Muscle layer of duodenum (tissue), 2 donors: ENCODE measurements around the gene LMNTD1.
"Not testable (repeated sequence)": the region's sequence is repeated elsewhere in the genome, so short reads cannot be mapped to it uniquely, and the experiment has no call there.

Source experiments
- H3K27ac ChIP-seq: one replicate; pipeline ENCODE4 v1.7.0; 2013; ENCODE audit warnings: mild to moderate bottlenecking, low read length
- H3K27me3 ChIP-seq: one replicate; pipeline ENCODE4 v1.7.0; 2013; ENCODE audit warnings: low read depth, mild to moderate bottlenecking, control low read depth, low read length
- H3K36me3 ChIP-seq, 2 donors: one replicate each; pipeline ENCODE4 v1.7.0; 2013; ENCODE audit warnings: low read length in 2 of 2, control low read depth in 1 of 2, mild to moderate bottlenecking in 1 of 2; ENCODE audit not compliant: insufficient read depth in 2 of 2, control insufficient read depth in 1 of 2
- H3K4me1 ChIP-seq, 2 donors: one replicate each; pipeline ENCODE4 v1.7.0; 2013; ENCODE audit warnings: low read length in 2 of 2, mild to moderate bottlenecking in 2 of 2, control low read depth in 1 of 2, moderate library complexity in 1 of 2; ENCODE audit not compliant: insufficient read depth in 2 of 2, control insufficient read depth in 1 of 2
- H3K4me3 ChIP-seq, 2 donors: one replicate each; pipeline ENCODE4 v1.7.0; 2013; ENCODE audit warnings: low read length in 2 of 2, low read depth in 1 of 2, mild to moderate bottlenecking in 1 of 2
- H3K9me3 ChIP-seq, 2 donors: one replicate each; pipeline ENCODE4 v1.7.0; 2013; ENCODE audit warnings: low read length in 2 of 2, control low read depth in 1 of 2, mild to moderate bottlenecking in 1 of 2; ENCODE audit not compliant: control insufficient read depth in 1 of 2
- donor health status: healthy.

The LMNTD1 gene

GRCh38 chr12:25488956-25489870, 63.9 kb downstream of the LMNTD1 start:
- not testable (repeated sequence) for H3K4me1 ChIP-seq, H3K27me3 ChIP-seq, H3K9me3 ChIP-seq, H3K36me3 ChIP-seq, H3K4me3 ChIP-seq, H3K27ac ChIP-seq

GRCh38 chr12:25482625-25483024, 70.5 kb downstream of the LMNTD1 start:
- no peaks in the 10 kb centered on the region for H3K4me1 ChIP-seq
- no peak overlapping the region for H3K4me3 ChIP-seq
- H3K9me3 ChIP-seq, result no peaks in the 10 kb centered on the region
- no peak overlapping the region for H3K27ac ChIP-seq
- H3K27me3 ChIP-seq, result no peaks in the 10 kb centered on the region
- no peaks in the 10 kb centered on the region for H3K36me3 ChIP-seq

- Histone ChIP-seq H3K9me3 (no peaks in the 10 kb centered on the region), H3K4me3 (no peak overlapping the region), H3K27me3 (no peaks in the 10 kb centered on the region), H3K36me3 (no peaks in the 10 kb centered on the region), H3K4me1 (no peaks in the 10 kb centered on the region), H3K27ac (no peak overlapping the region)
Observed at GRCh38 chr12:25480145-25480544, 72.9 kb downstream of the LMNTD1 start.

- Histone ChIP-seq H3K27ac (no peak overlapping the region), H3K4me3 (no peak overlapping the region), H3K36me3 (no peaks in the 10 kb centered on the region), H3K27me3 (no peaks in the 10 kb centered on the region), H3K9me3 (no peaks in the 10 kb centered on the region), H3K4me1 (no peaks in the 10 kb centered on the region)
Observed at GRCh38 chr12:25477217-25477616, 75.9 kb downstream of the LMNTD1 start.

- Histone ChIP-seq H3K27ac (no peak overlapping the region), H3K4me3 (no peak overlapping the region), H3K36me3 (no peaks in the 10 kb centered on the region), H3K4me1 (no peaks in the 10 kb centered on the region), H3K27me3 (no peaks in the 10 kb centered on the region), H3K9me3 (no peaks in the 10 kb centered on the region)
Observed at GRCh38 chr12:25472453-25472852, 80.6 kb downstream of the LMNTD1 start.

GRCh38 chr12:25469861-25470260, 83.2 kb downstream of the LMNTD1 start:
- H3K27ac ChIP-seq, result no peak overlapping the region
- no peaks in the 10 kb centered on the region for H3K9me3 ChIP-seq
- no peaks in the 10 kb centered on the region for H3K36me3 ChIP-seq
- no peaks in the 10 kb centered on the region for H3K4me1 ChIP-seq
- no peaks in the 10 kb centered on the region for H3K27me3 ChIP-seq
- no peak overlapping the region for H3K4me3 ChIP-seq

- H3K4me1 ChIP-seq, result no peaks in the 10 kb centered on the region
- H3K4me3 ChIP-seq, result no peak overlapping the region
- no peaks in the 10 kb centered on the region for H3K9me3 ChIP-seq
- H3K36me3 ChIP-seq, result no peaks in the 10 kb centered on the region
- H3K27ac ChIP-seq, result no peak overlapping the region
- no peaks in the 10 kb centered on the region for H3K27me3 ChIP-seq
Observed at GRCh38 chr12:25469368-25469767, 83.7 kb downstream of the LMNTD1 start.

- no peaks in the 10 kb centered on the region for H3K9me3 ChIP-seq
- no peaks in the 10 kb centered on the region for H3K36me3 ChIP-seq
- no peaks in the 10 kb centered on the region for H3K27me3 ChIP-seq
- no peak overlapping the region for H3K4me3 ChIP-seq
- H3K4me1 ChIP-seq, result no peaks in the 10 kb centered on the region
- no peak overlapping the region for H3K27ac ChIP-seq
Observed at GRCh38 chr12:25463521-25463920, 89.6 kb downstream of the LMNTD1 start.

- Histone ChIP-seq H3K4me1 (no peaks in the 10 kb centered on the region), H3K27me3 (no peaks in the 10 kb centered on the region), H3K36me3 (no peaks in the 10 kb centered on the region), H3K27ac (no peak overlapping the region), H3K4me3 (no peak overlapping the region), H3K9me3 (no peaks in the 10 kb centered on the region)
Observed at GRCh38 chr12:25463005-25463404, 90.1 kb downstream of the LMNTD1 start.

- H3K27ac ChIP-seq, result no peak overlapping the region
- H3K27me3 ChIP-seq, result no peaks in the 10 kb centered on the region
- H3K4me1 ChIP-seq, result no peaks in the 10 kb centered on the region
- peaks cover 0 to 3% of the 10 kb centered on the region in 2 donors for H3K9me3 ChIP-seq
- H3K36me3 ChIP-seq, result no peaks in the 10 kb centered on the region
- no peak overlapping the region for H3K4me3 ChIP-seq
Observed at GRCh38 chr12:25459541-25459951, 93.5 kb downstream of the LMNTD1 start.

GRCh38 chr12:25458047-25458552, 95.0 kb downstream of the LMNTD1 start:
- Histone ChIP-seq H3K9me3 (peaks cover 0 to 3% of the 10 kb centered on the region in 2 donors), H3K36me3 (no peaks in the 10 kb centered on the region), H3K4me1 (no peaks in the 10 kb centered on the region), H3K4me3 (no peak overlapping the region), H3K27me3 (no peaks in the 10 kb centered on the region), H3K27ac (no peak overlapping the region)

GRCh38 chr12:25456474-25456873, 96.6 kb downstream of the LMNTD1 start:
- Histone ChIP-seq H3K4me1 (no peaks in the 10 kb centered on the region), H3K4me3 (no peak overlapping the region), H3K27me3 (no peaks in the 10 kb centered on the region), H3K9me3 (peaks cover 0 to 3% of the 10 kb centered on the region in 2 donors), H3K36me3 (no peaks in the 10 kb centered on the region), H3K27ac (no peak overlapping the region)
